Nephron (organoid): Measurements from ENCODE around the gene PLOD3.
A peak's percentile ranks its signal among the peaks of the same experiment; 100 is the strongest.

Source experiments
- H3K27ac Mint-ChIP-seq, 3 experiments: 2 replicates each; pipeline ENCODE4 v1.8.0; 2020; ENCODE audit warnings: mixed read lengths in 3 of 3, mild to moderate bottlenecking in 2 of 3, moderate library complexity in 1 of 3
- H3K27me3 Mint-ChIP-seq: 2 replicates; pipeline ENCODE4 v1.8.0; 2021; ENCODE audit warnings: low read depth, mild to moderate bottlenecking, moderate library complexity, mixed read lengths
- H3K36me3 Mint-ChIP-seq: 2 replicates; pipeline ENCODE4 v1.8.0; 2020; ENCODE audit warnings: low read depth, mixed read lengths
- H3K4me1 Mint-ChIP-seq: 2 replicates; pipeline ENCODE4 v1.8.0; 2020; ENCODE audit warnings: mixed read lengths
- H3K4me3 Mint-ChIP-seq, 3 experiments: 2 replicates each; pipeline ENCODE4 v1.8.0; 2020; ENCODE audit warnings: mild to moderate bottlenecking in 3 of 3, mixed read lengths in 3 of 3, moderate library complexity in 2 of 3
- H3K9me3 Mint-ChIP-seq: 2 replicates; pipeline ENCODE4 v1.8.0; 2020; ENCODE audit warnings: mixed read lengths
- TF ChIP-seq, protein P1 (sequence below), 3 experiments: fragments of 200-600 bp; sonication (generic); IDR thresholded peaks; one replicate each; pipeline ENCODE4 v1.5.0; 2021; ENCODE audit warnings: antibody characterized with exemption in 3 of 3; ENCODE audit not compliant: unreplicated experiment in 3 of 3

The PLOD3 gene

DNA sequence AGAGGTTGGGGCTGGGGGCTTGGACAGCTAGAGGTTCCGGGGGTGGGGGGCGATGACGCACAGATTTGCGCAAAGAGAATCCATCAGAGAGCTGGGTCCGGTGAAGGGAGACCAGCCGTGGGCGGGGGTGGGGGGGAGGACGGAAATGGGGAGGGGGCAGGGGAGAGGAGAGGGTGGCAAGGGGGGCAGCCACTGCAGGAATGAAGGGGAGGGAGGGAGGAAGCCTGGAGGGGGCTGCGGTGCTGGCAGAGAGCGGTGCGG, 50.8 kb downstream of the PLOD3 start:
- Mint-ChIP-seq H3K36me3 (no peaks in the 10 kb centered on the region), H3K9me3 (no peaks in the 10 kb centered on the region), H3K4me3 (peak overlapping the region in 1 of 3 experiments; percentile 78), H3K27me3 (peaks cover 92% of the 10 kb centered on the region), H3K27ac (no peak overlapping the region), H3K4me1 (peaks cover 49% of the 10 kb centered on the region)
- TF ChIP-seq, protein P1, sequence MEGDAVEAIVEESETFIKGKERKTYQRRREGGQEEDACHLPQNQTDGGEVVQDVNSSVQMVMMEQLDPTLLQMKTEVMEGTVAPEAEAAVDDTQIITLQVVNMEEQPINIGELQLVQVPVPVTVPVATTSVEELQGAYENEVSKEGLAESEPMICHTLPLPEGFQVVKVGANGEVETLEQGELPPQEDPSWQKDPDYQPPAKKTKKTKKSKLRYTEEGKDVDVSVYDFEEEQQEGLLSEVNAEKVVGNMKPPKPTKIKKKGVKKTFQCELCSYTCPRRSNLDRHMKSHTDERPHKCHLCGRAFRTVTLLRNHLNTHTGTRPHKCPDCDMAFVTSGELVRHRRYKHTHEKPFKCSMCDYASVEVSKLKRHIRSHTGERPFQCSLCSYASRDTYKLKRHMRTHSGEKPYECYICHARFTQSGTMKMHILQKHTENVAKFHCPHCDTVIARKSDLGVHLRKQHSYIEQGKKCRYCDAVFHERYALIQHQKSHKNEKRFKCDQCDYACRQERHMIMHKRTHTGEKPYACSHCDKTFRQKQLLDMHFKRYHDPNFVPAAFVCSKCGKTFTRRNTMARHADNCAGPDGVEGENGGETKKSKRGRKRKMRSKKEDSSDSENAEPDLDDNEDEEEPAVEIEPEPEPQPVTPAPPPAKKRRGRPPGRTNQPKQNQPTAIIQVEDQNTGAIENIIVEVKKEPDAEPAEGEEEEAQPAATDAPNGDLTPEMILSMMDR (IDR thresholded peaks at IDR 0.05; ENCODE audit: unreplicated experiment in 3 of 3), result no peak

DNA sequence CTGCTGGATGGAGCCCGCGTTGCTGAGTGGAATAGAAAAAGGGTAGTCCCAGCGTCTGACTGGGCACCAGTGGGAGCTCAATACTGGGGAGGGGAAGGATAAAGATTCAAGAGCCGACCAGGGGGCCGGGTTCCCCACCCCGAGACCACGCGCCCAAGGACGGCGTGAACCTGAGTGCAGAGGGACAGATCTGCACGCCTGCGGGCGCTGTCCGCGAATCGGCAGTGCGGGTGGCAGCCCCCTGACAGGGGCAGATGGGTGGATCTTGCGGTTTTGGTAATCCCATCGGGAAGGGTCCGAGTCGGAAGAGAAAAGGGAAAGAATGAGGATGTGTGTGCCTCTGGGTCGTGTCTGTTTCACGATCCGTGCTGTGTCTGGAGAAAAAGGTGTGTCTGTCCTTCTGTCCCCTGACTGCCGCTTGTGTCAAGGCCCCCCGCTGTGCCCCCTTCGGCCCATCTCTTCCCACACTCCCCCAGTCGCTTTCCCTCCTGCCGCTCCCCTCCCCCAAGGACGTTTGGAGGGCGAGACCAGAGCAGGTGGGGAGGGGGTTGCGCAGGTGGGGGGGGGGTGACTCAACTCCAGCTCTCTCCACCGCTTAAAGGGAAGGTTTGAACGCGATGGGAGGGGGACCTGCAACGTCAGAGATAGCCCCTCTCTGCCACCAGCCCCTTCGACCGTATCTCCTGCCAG, 51.3 kb downstream of the PLOD3 start:
- H3K27ac Mint-ChIP-seq, result no peak overlapping the region
- H3K27me3 Mint-ChIP-seq, result peaks cover 92% of the 10 kb centered on the region
- H3K4me3 Mint-ChIP-seq, result peak overlapping the region; percentile 70 to 78 (median 74)
- H3K9me3 Mint-ChIP-seq, result no peaks in the 10 kb centered on the region
- H3K36me3 Mint-ChIP-seq, result no peaks in the 10 kb centered on the region
- TF ChIP-seq, protein P1 (IDR thresholded peaks at IDR 0.05; ENCODE audit: unreplicated experiment in 3 of 3), result no peak
- H3K4me1 Mint-ChIP-seq, result peaks cover 44% of the 10 kb centered on the region

DNA sequence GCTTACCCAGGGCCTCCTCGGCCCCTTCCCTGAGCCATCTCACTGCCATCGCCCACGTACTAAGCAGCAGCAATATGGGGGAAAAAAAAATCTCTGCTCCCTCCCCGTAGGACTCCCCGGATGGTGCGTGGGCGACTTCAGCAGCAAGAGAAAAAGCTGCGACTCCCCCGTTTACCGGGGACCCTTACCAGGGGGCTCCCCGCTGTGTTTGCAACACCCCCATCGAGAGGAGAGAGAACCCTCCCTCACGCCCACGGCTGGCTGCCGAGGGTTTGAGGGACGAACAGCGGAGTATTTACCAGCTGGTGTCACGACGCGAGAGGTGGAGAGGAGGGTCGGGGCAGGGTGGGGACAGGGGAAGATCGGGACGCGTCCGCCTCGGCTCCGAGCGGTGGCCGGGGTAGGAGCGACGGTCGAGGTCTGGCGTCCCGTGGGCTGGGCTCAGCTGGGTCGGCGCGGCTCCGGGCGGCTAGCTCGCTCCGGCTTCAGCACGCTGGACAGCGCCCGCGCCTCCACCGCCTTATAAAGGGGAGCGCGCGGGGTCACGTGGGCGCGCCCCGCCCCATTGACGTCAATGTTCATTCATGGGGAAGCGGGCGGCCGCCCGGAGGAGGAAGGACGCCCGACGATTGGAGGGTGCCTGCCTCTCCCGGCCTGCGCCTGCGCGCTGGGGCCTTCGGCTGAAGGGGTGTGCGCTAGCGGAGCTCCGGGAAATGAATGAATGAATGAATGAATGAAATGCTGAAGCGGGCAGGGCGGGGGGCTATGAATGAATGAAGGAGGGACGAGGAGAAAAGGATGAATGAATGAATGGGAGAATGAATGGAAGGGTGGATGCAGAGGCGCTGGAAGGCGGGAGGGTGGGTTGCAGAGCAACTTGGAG, 52.1 kb downstream of the PLOD3 start, which contains the start of gene VGF:
TSS of gene VGF (minus strand) at position 495 of the 883 bp plus-strand sequence. CDS start 726 bp downstream, outside the sequence.
- peak within 1 kb of the TSS; percentile 70 to 78 (median 74) for H3K4me3 Mint-ChIP-seq
- no peaks in the 10 kb centered on the region for H3K9me3 Mint-ChIP-seq
- peaks cover 87% of the 10 kb centered on the region for H3K27me3 Mint-ChIP-seq
- TF ChIP-seq, protein P1 (IDR thresholded peaks at IDR 0.05; ENCODE audit: unreplicated experiment in 3 of 3), result no peak
- H3K4me1 Mint-ChIP-seq, result peaks cover 37% of the 10 kb centered on the region
- H3K27ac Mint-ChIP-seq, result no peak within 1 kb of the TSS
- H3K36me3 Mint-ChIP-seq, result peaks cover 1% of the 10 kb centered on the region

DNA sequence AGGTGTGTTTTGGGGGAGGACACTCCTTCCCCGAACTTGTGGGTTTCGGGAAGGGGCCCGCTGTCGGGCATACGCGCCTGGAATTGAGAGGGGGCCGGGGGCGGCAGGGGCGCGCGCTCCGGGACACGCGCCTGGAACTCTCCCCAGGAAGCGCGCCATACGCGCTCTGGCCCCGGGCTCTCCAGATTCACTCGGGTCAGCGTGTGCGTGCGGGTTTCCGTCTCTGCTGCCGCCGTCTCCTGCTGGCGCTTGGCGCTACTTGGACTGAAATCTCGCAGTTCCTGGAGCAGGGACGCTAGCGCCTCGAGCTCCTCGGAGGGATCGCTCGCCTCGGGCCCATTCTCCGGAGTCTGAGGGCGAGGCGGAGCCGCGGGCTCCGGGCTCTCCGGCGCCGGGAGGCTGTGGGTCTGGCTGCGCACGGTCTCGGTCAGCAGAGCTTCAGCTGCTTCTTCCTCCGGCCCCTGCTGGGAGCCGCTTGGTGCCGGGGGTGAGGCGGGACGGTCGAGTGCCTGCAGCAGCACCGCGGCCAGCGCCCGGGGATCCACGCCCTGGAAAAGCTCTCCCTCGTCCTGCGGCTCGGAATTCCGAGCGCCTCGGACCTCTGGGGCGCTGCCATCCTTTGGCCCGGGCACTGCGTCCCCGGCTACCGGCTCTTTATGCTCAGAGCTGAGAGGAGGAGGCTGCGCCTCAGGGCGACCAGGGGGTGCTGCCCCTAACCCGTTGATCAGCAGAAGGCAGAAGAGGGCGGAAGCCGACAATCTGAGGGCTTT, 53.1 kb downstream of the PLOD3 start:
- no peak overlapping the region for H3K27ac Mint-ChIP-seq
- H3K36me3 Mint-ChIP-seq, result peaks cover 9% of the 10 kb centered on the region
- TF ChIP-seq, protein P1 (IDR thresholded peaks at IDR 0.05; ENCODE audit: unreplicated experiment in 3 of 3), result no peak
- peaks cover 30% of the 10 kb centered on the region for H3K4me1 Mint-ChIP-seq
- no peaks in the 10 kb centered on the region for H3K9me3 Mint-ChIP-seq
- H3K27me3 Mint-ChIP-seq, result peaks cover 78% of the 10 kb centered on the region
- peak overlapping the region; percentile 36 to 74 (median 63) for H3K4me3 Mint-ChIP-seq

DNA sequence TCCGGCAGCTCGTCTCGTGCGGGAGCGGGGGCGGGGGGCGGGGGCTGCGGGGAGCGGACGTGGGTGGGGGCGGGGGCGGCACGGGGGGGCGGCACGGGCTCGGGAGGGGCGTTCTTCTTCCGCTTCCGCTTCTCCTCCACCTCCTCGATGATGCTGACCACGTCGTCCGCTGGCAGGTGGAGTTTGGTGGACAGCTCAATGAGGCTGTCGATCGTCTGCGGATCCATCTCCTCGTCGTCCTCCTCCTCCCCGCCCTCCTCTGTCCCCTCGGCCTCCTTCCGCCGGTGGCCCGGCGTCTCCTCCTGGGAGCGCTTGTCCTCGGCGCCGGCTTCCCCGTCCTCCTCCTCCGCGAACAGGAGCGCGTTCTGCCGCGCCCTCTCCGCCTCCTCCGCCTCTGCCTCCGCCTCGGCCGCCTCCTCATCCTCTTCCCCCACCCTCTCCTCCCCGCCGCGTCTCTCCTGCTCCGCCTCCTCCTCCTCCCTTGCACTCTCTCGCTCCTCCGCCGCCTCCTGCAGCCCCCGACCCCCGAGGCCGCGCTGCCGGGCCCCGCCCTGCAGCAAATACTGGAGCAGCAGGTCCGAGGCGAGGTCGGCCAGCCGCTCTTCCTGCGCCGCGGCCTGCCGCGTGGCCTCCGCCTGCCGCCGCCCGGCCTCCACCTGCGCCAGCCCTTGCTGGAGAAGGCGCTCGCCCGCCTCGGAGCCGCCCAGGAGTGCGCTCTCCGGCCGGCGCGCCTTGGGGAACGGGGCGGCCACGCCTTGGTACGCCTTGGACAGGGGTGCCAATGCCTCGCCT, 53.9 kb downstream of the PLOD3 start:
- peaks cover 26% of the 10 kb centered on the region for H3K4me1 Mint-ChIP-seq

More for the DNA sequence above, 53.9 kb downstream of the PLOD3 start:
- Mint-ChIP-seq H3K4me3 (peak overlapping the region; percentile 17 to 75 (median 48)), H3K27me3 (peaks cover 74% of the 10 kb centered on the region), H3K9me3 (no peaks in the 10 kb centered on the region), H3K27ac (no peak overlapping the region), H3K36me3 (peaks cover 9% of the 10 kb centered on the region)
- TF ChIP-seq, protein P1 (IDR thresholded peaks at IDR 0.05; ENCODE audit: unreplicated experiment in 3 of 3), result no peak
